IMR-90 (cell line): ENCODE results near the gene ZC3H7B. TPM values are rescaled to one million over a fixed set of nuclear protein-coding genes. Genes with fewer than 3 reads are reported as not detected.

Experiments used
- ATAC-seq: fragments of 200-7000 bp; cut with Tn5 transposase; 2 replicates; pipeline ENCODE4 v1.9.1; 2020; ENCODE audit warnings: low read depth, mild to moderate bottlenecking, moderate library complexity
- BruUV-seq: library from RNA; stranded (reverse); fragments of 400-500 nt; replicated peaks from 2 replicates; lab custom pipeline; 2021; lab: Mats Ljungman, UMichigan
- CTCF ChIA-PET: fragments of 300-600 bp; formaldehyde crosslinking; extraction: SDS; loops from one replicate; lab custom pipeline; 2021; ENCODE audit warnings: antibody characterized with exemption; lab: Yijun Ruan, JAX
- POLR2A ChIA-PET: fragments of 300-600 bp; sonication (Branson Sonifier 250); formaldehyde crosslinking; loops from one replicate; lab custom pipeline; 2022; ENCODE audit warnings: antibody characterized with exemption; ENCODE audit not compliant: unreplicated experiment; lab: Charles Lee
- DNase-seq: peaks from one replicate; pipeline ENCODE4 v3.0.0; 2013
- H2AFZ ChIP-seq: replicated peaks from 2 replicates; pipeline ENCODE3; 2013; ENCODE audit warnings: low read length, mild to moderate bottlenecking; ENCODE audit not compliant: poor library complexity
- H2AK5ac ChIP-seq: 2 replicates; pipeline ENCODE4 v1.6.1; 2013; ENCODE audit warnings: low read depth, low read length, inconsistent platforms
- H2AK9ac ChIP-seq: replicated peaks from 2 replicates; pipeline ENCODE3; 2013; ENCODE audit warnings: mild to moderate bottlenecking, low read depth, low read length, moderate library complexity; ENCODE audit not compliant: poor library complexity
- H2BK120ac ChIP-seq: 2 replicates; pipeline ENCODE4 v1.6.1; 2013; ENCODE audit warnings: low read depth, low read length, inconsistent platforms
- H2BK15ac ChIP-seq: 3 replicates; pipeline ENCODE4 v1.6.1; 2013; ENCODE audit warnings: low read depth, low read length, inconsistent platforms
- H2BK20ac ChIP-seq: 2 replicates; pipeline ENCODE4 v1.6.1; 2013; ENCODE audit warnings: low read depth, mild to moderate bottlenecking, inconsistent platforms, low read length, moderate library complexity
- H2BK5ac ChIP-seq: 2 replicates; pipeline ENCODE4 v1.6.1; 2013; ENCODE audit warnings: mild to moderate bottlenecking, low read depth, low read length, inconsistent platforms; ENCODE audit not compliant: poor library complexity, severe bottlenecking
- H3K14ac ChIP-seq: replicated peaks from 2 replicates; pipeline ENCODE4 v1.6.1; 2013; ENCODE audit warnings: low read depth, low read length, inconsistent platforms
- H3K18ac ChIP-seq: 2 replicates; pipeline ENCODE4 v1.6.1; 2013; ENCODE audit warnings: low read depth, low read length, control low read depth
- H3K23ac ChIP-seq: 2 replicates; pipeline ENCODE4 v1.6.1; 2013; ENCODE audit warnings: low read depth, low read length, inconsistent platforms
- H3K27ac ChIP-seq: 2 replicates; pipeline ENCODE4 v1.5.1; 2013; ENCODE audit warnings: mild to moderate bottlenecking, control low read depth, low read length; ENCODE audit not compliant: insufficient read depth
- H3K27me3 ChIP-seq: 2 replicates; pipeline ENCODE4 v1.6.1; 2013; ENCODE audit warnings: low read length; ENCODE audit not compliant: control insufficient read depth, insufficient read depth
- H3K36me3 ChIP-seq: 2 replicates; pipeline ENCODE4 v1.6.1; 2013; ENCODE audit warnings: low read length, mixed read lengths; ENCODE audit not compliant: control insufficient read depth, insufficient read depth
- H3K4ac ChIP-seq: 2 replicates; pipeline ENCODE4 v1.6.1; 2013; ENCODE audit warnings: low read depth, low read length, inconsistent platforms
- H3K4me1 ChIP-seq: 2 replicates; pipeline ENCODE4 v1.6.1; 2013; ENCODE audit warnings: low read length, mixed read lengths; ENCODE audit not compliant: control insufficient read depth, insufficient read depth
- H3K4me2 ChIP-seq: 2 replicates; pipeline ENCODE4 v1.6.1; 2013; ENCODE audit warnings: low read depth, mild to moderate bottlenecking, control low read depth, low read length, moderate library complexity
- H3K4me3 ChIP-seq: 2 replicates; pipeline ENCODE4 v1.5.1; 2013; ENCODE audit warnings: low read depth, mild to moderate bottlenecking, control low read depth, low read length, moderate library complexity; ENCODE audit not compliant: insufficient read depth
- H3K56ac ChIP-seq: 2 replicates; pipeline ENCODE4 v1.6.1; 2013; ENCODE audit warnings: low read length, inconsistent platforms; ENCODE audit not compliant: insufficient read depth; ENCODE audit errors: extremely low read depth
- H3K79me1 ChIP-seq, 2 experiments: 2 replicates each; pipeline ENCODE4 v1.6.1; 2013; ENCODE audit warnings: low read length in 2 of 2, inconsistent platforms in 1 of 2, low read depth in 1 of 2
- H3K9ac ChIP-seq: 2 replicates; pipeline ENCODE4 v1.6.1; 2013; ENCODE audit warnings: low read depth, low read length, control low read depth
- H3K9me1 ChIP-seq: 2 replicates; pipeline ENCODE4 v1.6.1; 2013; ENCODE audit warnings: low read length, inconsistent platforms; ENCODE audit not compliant: insufficient read depth
- H3K9me3 ChIP-seq: 2 replicates; pipeline ENCODE4 v1.6.1; 2013; ENCODE audit warnings: low read length; ENCODE audit not compliant: control insufficient read depth, insufficient read depth
- H4K20me1 ChIP-seq: 2 replicates; pipeline ENCODE4 v1.6.1; 2013; ENCODE audit warnings: low read length, inconsistent platforms; ENCODE audit not compliant: insufficient read depth
- H4K5ac ChIP-seq: 2 replicates; pipeline ENCODE4 v1.6.1; 2013; ENCODE audit warnings: mild to moderate bottlenecking, low read depth, low read length, control low read depth
- H4K8ac ChIP-seq, 2 experiments: 2 replicates each; pipeline ENCODE4 v1.6.1; 2013; ENCODE audit warnings: low read depth in 2 of 2, low read length in 2 of 2, control low read depth in 1 of 2, inconsistent platforms in 1 of 2
- H4K91ac ChIP-seq: 2 replicates; pipeline ENCODE4 v1.6.1; 2013; ENCODE audit warnings: low read depth, low read length, inconsistent platforms; ENCODE audit not compliant: insufficient read depth
- CEBPB ChIP-seq: IDR thresholded peaks from 2 replicates; pipeline ENCODE4 v1.6.1; 2012; ENCODE audit warnings: low read depth, low read length, improper control_type of control experiment
- MAZ ChIP-seq: IDR thresholded peaks from 2 replicates; pipeline ENCODE4 v1.6.1; 2012; ENCODE audit warnings: low read depth, mild to moderate bottlenecking, low read length, improper control_type of control experiment, moderate library complexity, borderline replicate concordance
- WGBS, 2 experiments: methylation state at CpG; one replicate each; pipeline versions ENCODE4 v1.1.5 to v1.1.7; 2013; ENCODE audit warnings: missing lambda C conversion rate in 2 of 2; ENCODE audit not compliant: insufficient read length in 1 of 2; ENCODE audit errors: extremely low coverage in 2 of 2; 5-methylcytosine and 5-hydroxymethylcytosine counted together
- dilution Hi-C: fragments of 300-500 bp; cut with HindIII; formaldehyde crosslinking; loops from one replicate; pipeline ENCODE4 v1.14.3; 2018; ENCODE audit warnings: low sequenced_read_pairs; ENCODE audit not compliant: unreplicated experiment
- in situ Hi-C: fragments of 300-500 bp; cut with MboI; formaldehyde crosslinking; loops from 3 replicates; pipeline ENCODE4 v1.14.3; 2019; ENCODE audit warnings: low sequenced_read_pairs, inconsistent platforms, mixed read lengths
- intact Hi-C: fragments of 100-400 bp; cut with micrococcal nuclease; formaldehyde crosslinking; loops from 2 replicates; pipeline ENCODE4 v1.10.0; 2022
- polyA plus RNA-seq, 3 experiments: library from polyadenylated mRNA; depleted of rRNA; stranded (reverse); fragments of >200 nt; gene quantifications; 2 replicates each; pipeline ENCODE4 v1.2.3, GENCODE V29; 2012; ENCODE audit warnings: low replicate concordance in 1 of 3
- total RNA-seq: library from RNA; depleted of rRNA; stranded (reverse); fragments of >200 nt; gene quantifications from 2 replicates; pipeline ENCODE4 v1.2.3, GENCODE V29; 2012

Gene ZC3H7B
- total and polyA plus RNA-seq, 2 of the 4 experiments (the other 2 are of a cell fraction) = 37.6 to 72.3 TPM

GRCh38 chr22:41348964-41349484, 47.7 kb downstream of the ZC3H7B start:
- Histone ChIP-seq H3K4ac (no peak overlapping the region), H4K8ac (no peak overlapping the region), H3K14ac (no peak overlapping the region), H3K56ac (no peak overlapping the region), H2AFZ (no peak overlapping the region), H2BK120ac (no peak overlapping the region), H2BK20ac (no peak overlapping the region), H2AK9ac (peak overlapping the region; percentile 68), H3K27ac (no peak overlapping the region), H2BK5ac (no peak overlapping the region), H3K27me3 (no peaks in the 10 kb centered on the region), H2AK5ac (no peak overlapping the region), H3K79me1 (peaks cover 19 to 63% of the 10 kb centered on the region in 2 experiments), H3K4me3 (no peak overlapping the region), H4K5ac (no peak overlapping the region), H3K36me3 (peaks cover 86% of the 10 kb centered on the region), H3K4me1 (peaks cover 5% of the 10 kb centered on the region), H3K9ac (no peak overlapping the region), H3K18ac (no peak overlapping the region), H2BK15ac (no peak overlapping the region), H3K23ac (no peak overlapping the region), H3K4me2 (no peak overlapping the region), H3K9me3 (no peaks in the 10 kb centered on the region), H4K91ac (no peak overlapping the region), H3K9me1 (peaks cover 10% of the 10 kb centered on the region; the same call in 1 of the 2 replicates), H4K20me1 (peaks cover 8% of the 10 kb centered on the region; the same call in 1 of the 2 replicates)
- dilution Hi-C loops (no loop called here), intact Hi-C loops (no loop called here), in situ Hi-C loops (no loop called here)
- TF ChIP-seq MAZ (no peak), CEBPB (no peak)
- CTCF ChIA-PET = no interaction called here
- no TSS peak for BruUV-seq
- POLR2A ChIA-PET = no interaction called here
- DNase-seq = no peak
- ATAC-seq = no peak
- 98% methylated on average over 11 of the region's 22 CpGs; no CpG with 5 or more reads in 1 of the 2 experiments for WGBS, 2 experiments
